K562 (cell line): ENCODE results near the gene SLC13A3.

Source experiments
- MAFK ChIP-seq: IDR thresholded peaks from 2 replicates; pipeline ENCODE4 v1.6.1; 2011; ENCODE audit warnings: low read length, improper control_type of control experiment
- MXI1 ChIP-seq: IDR thresholded peaks from 2 replicates; pipeline ENCODE4 v1.6.1; 2011; ENCODE audit warnings: low read depth, mild to moderate bottlenecking, improper control_type of control experiment, low read length
- MYC ChIP-seq, 2 experiments: fragments of 250-450 bp in 1 of 2; sonication (Bioruptor Pico) in 1 of 2; IDR thresholded peaks; 2 replicates each; pipeline versions ENCODE4 v1.5.1 to v1.6.1; 2012 to 2021; ENCODE audit warnings: low read depth in 2 of 2, borderline replicate concordance in 1 of 2, improper control_type of control experiment in 1 of 2, low read length in 1 of 2, mild to moderate bottlenecking in 1 of 2, moderate library complexity in 1 of 2
- POLR2AphosphoS5 ChIP-seq: IDR thresholded peaks from 2 replicates; pipeline ENCODE4 v1.6.1; 2011; ENCODE audit warnings: mild to moderate bottlenecking, low read depth, low read length, moderate library complexity; ENCODE audit not compliant: control insufficient read depth, insufficient read depth
- RNF2 ChIP-seq: sonication (generic); IDR thresholded peaks from 2 replicates; pipeline ENCODE4 v1.6.1; 2016
- ZNF274 ChIP-seq: IDR thresholded peaks from 2 replicates; pipeline ENCODE4 v1.6.1; 2011; ENCODE audit warnings: low read depth, mild to moderate bottlenecking, low read length, moderate library complexity, borderline replicate concordance
- TF ChIP-seq, protein P1 (sequence below): fragments of 450-650 bp; formaldehyde crosslinking; conservative IDR thresholded peaks from 2 replicates; pipeline ENCODE4 v1.4.0; 2022; ENCODE audit warnings: mild to moderate bottlenecking, missing genetic modification characterization
- TF ChIP-seq, protein P2 (sequence below), 2 experiments: fragments of 150-350 bp in 1 of 2; IDR thresholded peaks; 2 replicates each; pipeline ENCODE4 v1.6.1; 2012 to 2016; ENCODE audit warnings: low read depth in 2 of 2, low read length in 2 of 2, mild to moderate bottlenecking in 1 of 2, moderate library complexity in 1 of 2

DNA sequence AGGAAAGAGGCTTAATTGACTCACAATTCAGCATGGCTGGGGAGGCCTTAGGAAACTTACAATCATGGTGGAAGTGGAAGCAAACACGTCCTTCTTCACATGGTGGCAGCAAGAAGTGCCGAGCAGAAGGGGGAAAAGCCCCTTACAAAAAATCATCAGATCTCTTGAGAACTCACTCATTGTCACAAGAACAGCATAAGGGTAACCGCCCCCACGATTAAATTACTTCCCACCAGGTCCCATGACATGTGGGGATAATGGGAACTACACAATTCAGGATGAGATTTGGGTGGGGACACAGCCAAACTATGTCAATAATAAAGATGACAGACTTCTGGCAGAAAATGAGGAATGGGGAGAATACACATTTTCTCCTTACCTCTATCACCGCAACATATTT is 80.3 kb downstream of the SLC13A3 start:
- no peak for TF ChIP-seq MAFK
- TF ChIP-seq MXI1, result no peak
- TF ChIP-seq ZNF274, result no peak
- TF ChIP-seq, protein P1, sequence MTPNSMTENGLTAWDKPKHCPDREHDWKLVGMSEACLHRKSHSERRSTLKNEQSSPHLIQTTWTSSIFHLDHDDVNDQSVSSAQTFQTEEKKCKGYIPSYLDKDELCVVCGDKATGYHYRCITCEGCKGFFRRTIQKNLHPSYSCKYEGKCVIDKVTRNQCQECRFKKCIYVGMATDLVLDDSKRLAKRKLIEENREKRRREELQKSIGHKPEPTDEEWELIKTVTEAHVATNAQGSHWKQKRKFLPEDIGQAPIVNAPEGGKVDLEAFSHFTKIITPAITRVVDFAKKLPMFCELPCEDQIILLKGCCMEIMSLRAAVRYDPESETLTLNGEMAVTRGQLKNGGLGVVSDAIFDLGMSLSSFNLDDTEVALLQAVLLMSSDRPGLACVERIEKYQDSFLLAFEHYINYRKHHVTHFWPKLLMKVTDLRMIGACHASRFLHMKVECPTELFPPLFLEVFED (CRISPR knock-in tag), result no peak
- TF ChIP-seq POLR2AphosphoS5, result no peak
- TF ChIP-seq, protein P2, sequence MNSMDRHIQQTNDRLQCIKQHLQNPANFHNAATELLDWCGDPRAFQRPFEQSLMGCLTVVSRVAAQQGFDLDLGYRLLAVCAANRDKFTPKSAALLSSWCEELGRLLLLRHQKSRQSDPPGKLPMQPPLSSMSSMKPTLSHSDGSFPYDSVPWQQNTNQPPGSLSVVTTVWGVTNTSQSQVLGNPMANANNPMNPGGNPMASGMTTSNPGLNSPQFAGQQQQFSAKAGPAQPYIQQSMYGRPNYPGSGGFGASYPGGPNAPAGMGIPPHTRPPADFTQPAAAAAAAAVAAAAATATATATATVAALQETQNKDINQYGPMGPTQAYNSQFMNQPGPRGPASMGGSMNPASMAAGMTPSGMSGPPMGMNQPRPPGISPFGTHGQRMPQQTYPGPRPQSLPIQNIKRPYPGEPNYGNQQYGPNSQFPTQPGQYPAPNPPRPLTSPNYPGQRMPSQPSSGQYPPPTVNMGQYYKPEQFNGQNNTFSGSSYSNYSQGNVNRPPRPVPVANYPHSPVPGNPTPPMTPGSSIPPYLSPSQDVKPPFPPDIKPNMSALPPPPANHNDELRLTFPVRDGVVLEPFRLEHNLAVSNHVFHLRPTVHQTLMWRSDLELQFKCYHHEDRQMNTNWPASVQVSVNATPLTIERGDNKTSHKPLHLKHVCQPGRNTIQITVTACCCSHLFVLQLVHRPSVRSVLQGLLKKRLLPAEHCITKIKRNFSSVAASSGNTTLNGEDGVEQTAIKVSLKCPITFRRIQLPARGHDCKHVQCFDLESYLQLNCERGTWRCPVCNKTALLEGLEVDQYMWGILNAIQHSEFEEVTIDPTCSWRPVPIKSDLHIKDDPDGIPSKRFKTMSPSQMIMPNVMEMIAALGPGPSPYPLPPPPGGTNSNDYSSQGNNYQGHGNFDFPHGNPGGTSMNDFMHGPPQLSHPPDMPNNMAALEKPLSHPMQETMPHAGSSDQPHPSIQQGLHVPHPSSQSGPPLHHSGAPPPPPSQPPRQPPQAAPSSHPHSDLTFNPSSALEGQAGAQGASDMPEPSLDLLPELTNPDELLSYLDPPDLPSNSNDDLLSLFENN (IDR thresholded peaks at IDR 0.05; ENCODE audit: low read depth in 2 of 2, low read length in 2 of 2), result no peak
- TF ChIP-seq RNF2, result no peak
- no peak for TF ChIP-seq MYC (IDR thresholded peaks at IDR 0.05; ENCODE audit: low read depth, low read length)
- no peak for TF ChIP-seq MYC (CRISPR knock-in tag; IDR thresholded peaks at IDR 0.05; ENCODE audit: borderline replicate concordance, low read depth)
